Stomach (tissue), 4 donors: ENCODE measurements around the gene HSD3B1.

Experiments
- CTCF ChIP-seq, 7 experiments: fragments of 450-650 bp in 4 of 7; fragments of 200-600 bp in 3 of 7; sonication (generic) in 3 of 7; IDR thresholded peaks; one replicate each; pipeline ENCODE4 v1.5.1; 2016 to 2019; ENCODE audit warnings: antibody characterized with exemption in 7 of 7, control low read depth in 2 of 7, mild to moderate bottlenecking in 1 of 7
- POLR2A ChIP-seq, 4 donors: fragments of 450-650 bp; IDR thresholded peaks; one replicate each; pipeline ENCODE4 v1.6.1; 2016; ENCODE audit warnings: antibody characterized with exemption in 4 of 4, control low read depth in 2 of 4, mild to moderate bottlenecking in 1 of 4, moderate library complexity in 1 of 4
- POLR2AphosphoS5 ChIP-seq, 3 donors: sonication (generic); formaldehyde crosslinking; IDR thresholded peaks; one replicate each; pipeline ENCODE4 v1.6.1; 2016; ENCODE audit warnings: antibody characterized with exemption in 3 of 3

- TF ChIP-seq POLR2A (IDR thresholded peaks at IDR 0.05) (no peak), CTCF (IDR thresholded peaks at IDR 0.05) (no peak), POLR2AphosphoS5 (IDR thresholded peaks at IDR 0.05) (no peak)
These were observed 39.8 kb upstream of the HSD3B1 start for GRCh38 chr1:119467219-119467618.
